GM23338 (cell line): ENCODE measurements around the gene ADGRD2. TPM values are rescaled to one million over a fixed set of nuclear protein-coding genes. Genes with fewer than 3 reads are reported as not detected.
"Not testable (repeated sequence)": the region's sequence is repeated elsewhere in the genome, so short reads cannot be mapped to it uniquely, and the experiment has no call there.

Experiments
- ATAC-seq: fragments of 200-7000 bp; cut with Tn5 transposase; 3 replicates; pipeline ENCODE4 v1.9.1; 2020
- DNase-seq: peaks from one replicate; pipeline ENCODE4 v3.0.0-alpha.2; 2015; ENCODE audit warnings: low spot score
- H2AFZ ChIP-seq: fragments of 200-600 bp; sonication (generic); 2 replicates; pipeline ENCODE4 v1.8.0; 2016; ENCODE audit warnings: antibody characterized with exemption, mild to moderate bottlenecking, moderate library complexity
- H3F3A ChIP-seq: fragments of 200-600 bp; sonication (generic); replicated peaks from 2 replicates; pipeline ENCODE4 v1.8.0; 2017; ENCODE audit warnings: antibody characterized with exemption, mixed run types, low read depth
- H3K27ac ChIP-seq: fragments of 200-600 bp; sonication (generic); 2 replicates; pipeline ENCODE4 v1.6.1; 2016; ENCODE audit warnings: low read depth
- H3K27me3 ChIP-seq: fragments of 200-600 bp; sonication (generic); 2 replicates; pipeline ENCODE4 v1.8.0; 2016; ENCODE audit warnings: mild to moderate bottlenecking, mixed run types, moderate library complexity; ENCODE audit not compliant: insufficient read depth
- H3K36me3 ChIP-seq: fragments of 200-600 bp; sonication (generic); 2 replicates; pipeline ENCODE4 v1.8.0; 2016; ENCODE audit warnings: mild to moderate bottlenecking; ENCODE audit not compliant: insufficient read depth
- H3K4me1 ChIP-seq: fragments of 200-600 bp; sonication (generic); 2 replicates; pipeline ENCODE4 v1.8.0; 2016; ENCODE audit warnings: mild to moderate bottlenecking, moderate library complexity; ENCODE audit not compliant: insufficient read depth
- H3K4me2 ChIP-seq: fragments of 200-600 bp; sonication (generic); 2 replicates; pipeline ENCODE4 v1.7.1; 2017; ENCODE audit warnings: mixed run types
- H3K4me3 ChIP-seq: fragments of 200-600 bp; sonication (generic); 2 replicates; pipeline ENCODE4 v1.6.1; 2016; ENCODE audit warnings: mixed run types
- H3K79me2 ChIP-seq: fragments of 200-600 bp; sonication (generic); replicated peaks from 2 replicates; pipeline ENCODE4 v1.8.0; 2017; ENCODE audit warnings: mild to moderate bottlenecking; ENCODE audit not compliant: insufficient read depth
- H3K9me2 ChIP-seq: fragments of 200-600 bp; sonication (generic); 2 replicates; pipeline ENCODE4 v1.8.0; 2017; ENCODE audit not compliant: insufficient read depth
- H4K20me1 ChIP-seq: fragments of 200-600 bp; sonication (generic); replicated peaks from 2 replicates; pipeline ENCODE4 v1.8.0; 2017; ENCODE audit warnings: mild to moderate bottlenecking; ENCODE audit not compliant: insufficient read depth
- H3K27ac Mint-ChIP-seq: 2 replicates; pipeline ENCODE4 v1.8.0; 2020; ENCODE audit warnings: inconsistent platforms, mild to moderate bottlenecking, moderate library complexity, mixed read lengths
- H3K27me3 Mint-ChIP-seq: 3 replicates; pipeline ENCODE4 v1.8.0; 2022; ENCODE audit warnings: low read depth, mild to moderate bottlenecking, moderate library complexity, mixed read lengths, inconsistent platforms; ENCODE audit not compliant: insufficient read depth, poor library complexity
- H3K36me3 Mint-ChIP-seq: 3 replicates; pipeline ENCODE4 v1.8.0; 2021; ENCODE audit warnings: low read depth, mild to moderate bottlenecking, inconsistent platforms, moderate library complexity, mixed read lengths
- H3K4me1 Mint-ChIP-seq: 3 replicates; pipeline ENCODE4 v1.8.0; 2020; ENCODE audit warnings: mild to moderate bottlenecking, inconsistent platforms, mixed read lengths
- H3K4me3 Mint-ChIP-seq: 3 replicates; pipeline ENCODE4 v1.8.0; 2021; ENCODE audit warnings: moderate library complexity, mild to moderate bottlenecking, inconsistent platforms, mixed read lengths
- H3K9me3 Mint-ChIP-seq: 3 replicates; pipeline ENCODE4 v1.8.0; 2020; ENCODE audit warnings: moderate library complexity, mild to moderate bottlenecking, inconsistent platforms, mixed read lengths
- ETS1 ChIP-seq: IDR thresholded peaks from 2 replicates; pipeline ENCODE4 v1.6.1; 2016; ENCODE audit warnings: antibody characterized with exemption
- EZH2 ChIP-seq: fragments of 200-600 bp; sonication (generic); IDR thresholded peaks from one replicate; pipeline ENCODE4 v1.8.0; 2017; ENCODE audit warnings: antibody characterized with exemption, mild to moderate bottlenecking, low read depth; ENCODE audit not compliant: unreplicated experiment
- EZH2phosphoT487 ChIP-seq: fragments of 200-600 bp; sonication (generic); IDR thresholded peaks from one replicate; pipeline ENCODE4 v1.8.1; 2018; ENCODE audit warnings: antibody characterized with exemption; ENCODE audit not compliant: unreplicated experiment
- JUNB ChIP-seq: IDR thresholded peaks from one replicate; pipeline ENCODE4 v1.6.1; 2016; ENCODE audit warnings: antibody characterized with exemption; ENCODE audit not compliant: unreplicated experiment
- NANOG ChIP-seq: IDR thresholded peaks from 2 replicates; pipeline ENCODE4 v1.6.1; 2016; ENCODE audit warnings: antibody characterized with exemption, borderline replicate concordance
- STAT1 ChIP-seq: IDR thresholded peaks from one replicate; pipeline ENCODE4 v1.6.1; 2016; ENCODE audit warnings: antibody characterized with exemption; ENCODE audit not compliant: unreplicated experiment
- ZNF114 ChIP-seq: fragments of 250-450 bp; sonication (Bioruptor Pico); IDR thresholded peaks from 2 replicates; pipeline ENCODE4 v1.5.0; 2020; ENCODE audit warnings: mild to moderate bottlenecking, moderate library complexity
- ZNF331 ChIP-seq: fragments of 250-450 bp; sonication (Bioruptor Pico); IDR thresholded peaks from 2 replicates; pipeline ENCODE4 v1.5.0; 2020; ENCODE audit warnings: low read depth, mild to moderate bottlenecking, moderate library complexity
- polyA plus RNA-seq: library from polyadenylated mRNA; unstranded; fragments of >200 nt; fragmentation: Nextera tagmentation; extraction: Ambion mirVana; gene quantifications from 2 replicates; pipeline ENCODE4 v1.2.1, GENCODE V29; 2016
- total RNA-seq: library from RNA; depleted of rRNA; stranded (reverse); fragments of >200 nt; shearing (Covaris generic); gene quantifications from 2 replicates; pipeline ENCODE4 v1.2.3, GENCODE V29; 2014
- TF ChIP-seq, protein P1 (sequence below): IDR thresholded peaks from one replicate; pipeline ENCODE4 v1.6.1; 2018; ENCODE audit warnings: antibody characterized with exemption; ENCODE audit not compliant: unreplicated experiment

ADGRD2 gene
- total and polyA plus RNA-seq, 2 experiments from 2014 or later: 0.45 to 0.78 TPM

DNA sequence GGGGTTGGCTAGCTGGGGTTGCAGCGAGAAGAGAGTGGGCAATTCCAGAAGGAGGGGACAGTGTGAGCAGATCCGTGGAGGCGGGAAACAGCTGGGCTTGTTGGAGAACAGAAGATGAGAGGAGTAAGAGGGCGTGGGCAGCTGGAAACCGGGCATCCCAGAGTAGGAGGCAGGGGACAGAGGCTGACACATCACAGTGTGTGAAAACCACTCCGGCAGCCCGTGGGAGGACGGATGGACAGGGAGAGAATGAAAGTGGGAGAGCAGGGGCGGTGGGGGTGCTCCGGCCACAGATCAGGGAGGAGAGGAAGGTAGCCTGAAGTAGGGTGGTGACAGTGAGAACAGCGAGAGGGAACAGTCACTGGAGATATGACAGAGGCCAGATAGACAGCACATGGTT, 26.7 kb upstream of the ADGRD2 start:
- H3K36me3 ChIP-seq: no peaks in the 10 kb centered on the region
- H3K36me3 Mint-ChIP-seq: no peaks in the 10 kb centered on the region
- H3K27me3 Mint-ChIP-seq: peaks cover 5% of the 10 kb centered on the region
- H3K27me3 ChIP-seq: no peaks in the 10 kb centered on the region
- H4K20me1 ChIP-seq: no peaks in the 10 kb centered on the region
- no peaks in the 10 kb centered on the region; the same call in 2 of the 3 replicates for H3K9me3 Mint-ChIP-seq
- no peaks in the 10 kb centered on the region for H3K9me2 ChIP-seq
- H3F3A ChIP-seq: no peaks in the 10 kb centered on the region
- H3K4me1 ChIP-seq: no peaks in the 10 kb centered on the region
- no peak overlapping the region for H3K4me3 Mint-ChIP-seq
- no peak overlapping the region for H3K27ac Mint-ChIP-seq
- no peak overlapping the region for H3K4me2 ChIP-seq
- H3K4me3 ChIP-seq: no peak overlapping the region
- DNase-seq (no peak), ATAC-seq (no peak)
- TF ChIP-seq STAT1 (no peak), JUNB (no peak), EZH2phosphoT487 (no peak), NANOG (no peak), EZH2 (no peak)
- TF ChIP-seq, protein P1, sequence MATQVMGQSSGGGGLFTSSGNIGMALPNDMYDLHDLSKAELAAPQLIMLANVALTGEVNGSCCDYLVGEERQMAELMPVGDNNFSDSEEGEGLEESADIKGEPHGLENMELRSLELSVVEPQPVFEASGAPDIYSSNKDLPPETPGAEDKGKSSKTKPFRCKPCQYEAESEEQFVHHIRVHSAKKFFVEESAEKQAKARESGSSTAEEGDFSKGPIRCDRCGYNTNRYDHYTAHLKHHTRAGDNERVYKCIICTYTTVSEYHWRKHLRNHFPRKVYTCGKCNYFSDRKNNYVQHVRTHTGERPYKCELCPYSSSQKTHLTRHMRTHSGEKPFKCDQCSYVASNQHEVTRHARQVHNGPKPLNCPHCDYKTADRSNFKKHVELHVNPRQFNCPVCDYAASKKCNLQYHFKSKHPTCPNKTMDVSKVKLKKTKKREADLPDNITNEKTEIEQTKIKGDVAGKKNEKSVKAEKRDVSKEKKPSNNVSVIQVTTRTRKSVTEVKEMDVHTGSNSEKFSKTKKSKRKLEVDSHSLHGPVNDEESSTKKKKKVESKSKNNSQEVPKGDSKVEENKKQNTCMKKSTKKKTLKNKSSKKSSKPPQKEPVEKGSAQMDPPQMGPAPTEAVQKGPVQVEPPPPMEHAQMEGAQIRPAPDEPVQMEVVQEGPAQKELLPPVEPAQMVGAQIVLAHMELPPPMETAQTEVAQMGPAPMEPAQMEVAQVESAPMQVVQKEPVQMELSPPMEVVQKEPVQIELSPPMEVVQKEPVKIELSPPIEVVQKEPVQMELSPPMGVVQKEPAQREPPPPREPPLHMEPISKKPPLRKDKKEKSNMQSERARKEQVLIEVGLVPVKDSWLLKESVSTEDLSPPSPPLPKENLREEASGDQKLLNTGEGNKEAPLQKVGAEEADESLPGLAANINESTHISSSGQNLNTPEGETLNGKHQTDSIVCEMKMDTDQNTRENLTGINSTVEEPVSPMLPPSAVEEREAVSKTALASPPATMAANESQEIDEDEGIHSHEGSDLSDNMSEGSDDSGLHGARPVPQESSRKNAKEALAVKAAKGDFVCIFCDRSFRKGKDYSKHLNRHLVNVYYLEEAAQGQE: no peak
- H3K4me1 Mint-ChIP-seq: peaks cover 5% of the 10 kb centered on the region; the same call in 2 of the 3 replicates
- no peak overlapping the region for H3K27ac ChIP-seq
- no peak overlapping the region for H2AFZ ChIP-seq
- H3K79me2 ChIP-seq: no peaks in the 10 kb centered on the region

DNA sequence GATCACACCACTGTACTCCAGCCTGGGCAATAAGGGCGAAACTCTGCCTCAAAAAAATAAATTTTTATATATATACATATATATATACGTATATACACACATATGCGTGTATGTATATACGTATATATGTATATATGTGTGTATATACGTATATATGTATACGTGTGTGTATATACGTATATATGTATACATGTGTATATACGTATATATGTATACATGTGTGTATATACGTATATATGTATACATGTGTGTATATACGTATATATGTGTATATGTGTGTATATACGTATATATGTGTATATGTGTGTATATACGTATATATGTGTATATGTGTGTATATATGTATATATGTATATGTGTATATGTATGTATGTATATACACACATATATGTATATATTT, 24.5 kb upstream of the ADGRD2 start:
- not testable (repeated sequence) for H3K79me2 ChIP-seq, H3K27me3 Mint-ChIP-seq, H2AFZ ChIP-seq, H3K4me3 ChIP-seq, H3K9me3 Mint-ChIP-seq, H3K27me3 ChIP-seq, H3K4me3 Mint-ChIP-seq, H3K4me2 ChIP-seq, ATAC-seq, H3K27ac ChIP-seq, DNase-seq, H3K4me1 ChIP-seq, H3K27ac Mint-ChIP-seq, H3K9me2 ChIP-seq, H3K36me3 ChIP-seq, H3K4me1 Mint-ChIP-seq, H3F3A ChIP-seq, H3K36me3 Mint-ChIP-seq, H4K20me1 ChIP-seq

GRCh38 chr9:124426361-124426760, 23.9 kb upstream of the ADGRD2 start:
- DNase-seq (no peak), ATAC-seq (no peak)
- H4K20me1 ChIP-seq: no peaks in the 10 kb centered on the region
- no peak overlapping the region for H3K4me3 Mint-ChIP-seq
- no peak overlapping the region for H3K27ac ChIP-seq
- no peaks in the 10 kb centered on the region for H3F3A ChIP-seq
- H3K27me3 Mint-ChIP-seq: peaks cover 5% of the 10 kb centered on the region
- no peaks in the 10 kb centered on the region for H3K4me1 ChIP-seq
- no peak overlapping the region for H3K4me2 ChIP-seq
- H3K79me2 ChIP-seq: no peaks in the 10 kb centered on the region
- H3K9me3 Mint-ChIP-seq: no peaks in the 10 kb centered on the region; the same call in 2 of the 3 replicates
- no peaks in the 10 kb centered on the region for H3K9me2 ChIP-seq
- no peaks in the 10 kb centered on the region for H3K27me3 ChIP-seq
- H3K36me3 Mint-ChIP-seq: no peaks in the 10 kb centered on the region
- H2AFZ ChIP-seq: no peak overlapping the region
- H3K4me3 ChIP-seq: no peak overlapping the region
- H3K4me1 Mint-ChIP-seq: no peaks in the 10 kb centered on the region; the same call in 2 of the 3 replicates
- H3K36me3 ChIP-seq: no peaks in the 10 kb centered on the region
- no peak overlapping the region for H3K27ac Mint-ChIP-seq
- TF ChIP-seq EZH2 (no peak), JUNB (no peak), ZNF331 (CRISPR knock-in tag) (no peak), ETS1 (no peak), ZNF114 (CRISPR knock-in tag) (no peak), STAT1 (no peak)
